PC-9 (cell line): ENCODE measurements around the gene TCF3.

Experiments
- CTCF ChIP-seq: fragments of 200-600 bp; sonication (generic); conservative IDR thresholded peaks from 2 replicates; pipeline ENCODE4 v1.6.1; 2017; ENCODE audit warnings: mixed run types, antibody characterized with exemption, mild to moderate bottlenecking, moderate library complexity
- EZH2 ChIP-seq: fragments of 200-600 bp; sonication (generic); IDR thresholded peaks from 2 replicates; pipeline ENCODE4 v1.8.0; 2017; ENCODE audit warnings: antibody characterized with exemption, low read depth

- TF ChIP-seq CTCF (no peak), EZH2 (no peak)
Measured at GRCh38 chr19:1672769-1673644, 20.6 kb upstream of the TCF3 start.
